RCC 7860 (cell line): Measurements from ENCODE around the gene LSM14B.
"Not testable (repeated sequence)": the region's sequence is repeated elsewhere in the genome, so short reads cannot be mapped to it uniquely, and the experiment has no call there.

Source experiments
- DNase-seq: peaks from one replicate; pipeline ENCODE4 v3.0.0-alpha.2; 2015; ENCODE audit warnings: low spot score
- FAIRE-seq: peaks from 2 replicates; lab custom pipeline; 2012; peaks lifted over from hg19 to GRCh38; lab: Jason Lieb, UNC

LSM14B gene

DNA sequence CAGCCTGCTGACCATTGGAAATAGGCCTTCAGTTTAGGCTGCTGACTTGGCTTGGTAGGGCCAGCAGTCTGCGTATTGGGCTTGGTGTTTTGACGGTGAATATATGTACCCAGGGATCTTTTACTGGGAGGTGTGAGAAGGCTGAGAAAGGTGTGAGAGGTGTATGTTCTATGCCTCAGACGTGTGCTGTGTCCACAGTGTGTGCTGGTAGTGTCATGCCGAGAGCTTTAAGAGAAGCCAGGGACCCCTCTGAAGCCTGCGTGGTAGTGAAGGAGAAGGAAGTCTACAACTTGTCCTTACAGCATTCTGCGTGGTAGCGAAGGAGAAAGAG, 23.4 kb downstream of the LSM14B start:
- no peak for FAIRE-seq

DNA sequence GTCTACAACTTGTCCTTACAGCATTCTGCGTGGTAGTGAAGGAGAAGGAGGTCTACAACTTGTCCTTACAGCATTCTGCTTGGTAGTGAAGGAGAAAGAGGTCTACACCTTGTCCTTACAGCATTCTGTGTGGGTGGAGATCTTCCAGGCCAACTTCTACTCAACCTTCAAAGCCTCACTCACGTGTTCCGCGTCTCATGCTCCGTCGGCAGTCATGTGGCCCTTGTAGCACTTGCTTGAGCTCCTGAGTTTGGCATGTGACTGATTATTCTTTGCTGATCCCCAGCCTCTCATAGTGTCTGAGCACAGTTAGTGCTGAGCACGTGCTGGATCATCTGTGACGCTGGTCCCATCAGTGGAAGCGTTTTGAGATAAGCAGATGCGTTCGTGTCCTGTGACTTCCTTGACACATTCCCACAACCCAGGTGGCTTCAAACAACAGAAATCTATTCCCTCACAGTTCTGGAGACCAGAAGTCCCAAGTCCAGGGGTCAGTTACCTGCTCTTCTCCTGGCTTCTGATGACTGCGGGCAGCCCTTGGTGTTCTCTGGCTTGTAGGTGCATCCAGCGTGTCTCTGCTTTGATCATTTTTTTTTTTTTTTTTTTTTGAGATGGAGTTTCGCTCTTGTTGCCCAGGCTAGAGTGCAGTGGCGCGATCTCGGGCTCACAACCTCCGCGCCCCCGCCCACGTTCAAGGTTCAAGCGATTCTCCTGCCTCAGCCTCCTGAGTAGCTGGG, 23.9 kb downstream of the LSM14B start:
- no peak for FAIRE-seq
- DNase-seq = no peak

More for the DNA sequence above, 23.4 kb downstream of the LSM14B start:
- DNase-seq = no peak

DNA sequence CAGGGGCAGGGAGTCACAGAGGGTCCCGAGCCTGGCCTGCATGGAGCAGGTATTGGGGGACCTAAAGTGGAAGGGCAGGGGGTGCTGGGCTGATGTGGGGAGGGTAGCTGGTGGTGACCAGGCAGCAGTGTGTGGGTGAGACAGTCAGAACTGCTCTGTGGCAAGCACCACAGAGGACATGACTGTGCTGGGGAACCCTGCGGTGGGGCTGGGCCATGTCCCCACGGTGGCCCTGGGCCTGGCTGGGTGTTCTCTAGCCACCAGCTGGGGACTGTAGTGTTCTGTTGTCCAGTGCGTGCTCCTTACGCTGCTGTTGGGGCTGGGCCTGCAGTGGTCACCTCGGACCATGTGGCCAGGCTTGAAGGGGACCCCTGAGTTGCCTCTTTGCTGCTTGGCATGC, 24.9 kb downstream of the LSM14B start:
- DNase-seq (no peak), FAIRE-seq (no peak)

DNA sequence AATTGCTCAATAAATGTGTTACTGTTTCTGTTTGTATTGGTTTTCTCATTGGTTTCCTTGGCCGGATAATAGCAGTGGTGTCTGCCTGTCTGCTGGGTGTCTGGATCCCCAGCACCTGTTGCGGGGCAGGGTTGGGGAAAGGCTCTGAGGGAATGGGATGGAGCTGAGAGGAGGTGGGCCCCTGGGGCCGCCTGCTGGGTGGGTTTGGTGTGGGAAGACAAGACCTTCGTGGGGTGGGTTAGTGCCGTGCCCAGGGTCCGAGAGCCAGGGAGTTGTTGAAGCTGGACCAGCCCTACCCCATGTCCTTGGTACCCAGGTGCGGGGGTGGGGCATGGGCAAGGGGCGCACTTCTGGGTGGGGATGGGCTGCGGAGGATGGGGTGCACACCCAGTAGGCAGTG, 25.3 kb downstream of the LSM14B start:
- no peak for FAIRE-seq

DNA sequence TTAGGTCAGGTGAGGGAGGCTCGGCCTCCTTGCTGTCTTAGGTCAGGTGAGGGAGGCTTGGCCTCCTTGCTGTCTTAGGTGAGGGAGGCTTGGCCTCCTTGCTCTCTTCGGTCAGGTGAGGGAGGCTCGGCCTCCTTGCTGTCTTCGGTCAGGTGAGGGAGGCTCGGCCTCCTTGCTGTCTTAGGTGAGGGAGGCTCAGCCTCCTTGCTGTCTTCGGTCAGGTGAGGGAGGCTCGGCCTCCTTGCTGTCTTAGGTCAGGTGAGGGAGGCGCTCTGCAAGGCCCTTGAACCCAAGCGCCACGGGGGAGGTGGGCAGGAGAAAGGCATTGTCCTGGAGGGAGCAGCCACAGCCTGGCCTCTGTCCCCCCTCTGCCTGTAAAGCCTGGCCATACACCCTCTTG, 26.1 kb downstream of the LSM14B start:
- not testable (repeated sequence) for DNase-seq, FAIRE-seq

More for the DNA sequence above, 25.3 kb downstream of the LSM14B start:
- no peak for DNase-seq

DNA sequence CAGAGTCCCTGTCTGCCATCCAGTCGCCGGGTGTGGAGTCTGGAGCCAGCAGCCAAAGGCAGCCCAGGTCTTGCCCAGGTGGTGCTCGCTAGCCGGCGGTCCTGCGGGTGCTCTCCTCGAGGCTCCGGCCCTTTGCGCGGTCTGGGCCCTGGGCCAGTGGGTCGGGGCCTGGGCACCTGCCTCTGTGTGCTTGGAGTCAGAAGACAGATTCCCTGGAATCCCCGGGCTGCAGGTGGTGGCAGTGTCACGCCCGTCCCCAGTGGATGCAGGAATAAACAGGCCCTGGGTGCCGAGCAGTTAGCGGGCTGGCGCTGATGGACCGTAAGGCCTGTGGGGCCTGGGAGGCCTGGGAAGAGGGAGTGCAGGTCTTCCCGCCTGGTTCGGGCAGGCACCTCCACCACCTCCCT, 26.6 kb downstream of the LSM14B start:
- DNase-seq (no peak), FAIRE-seq (no peak)

DNA sequence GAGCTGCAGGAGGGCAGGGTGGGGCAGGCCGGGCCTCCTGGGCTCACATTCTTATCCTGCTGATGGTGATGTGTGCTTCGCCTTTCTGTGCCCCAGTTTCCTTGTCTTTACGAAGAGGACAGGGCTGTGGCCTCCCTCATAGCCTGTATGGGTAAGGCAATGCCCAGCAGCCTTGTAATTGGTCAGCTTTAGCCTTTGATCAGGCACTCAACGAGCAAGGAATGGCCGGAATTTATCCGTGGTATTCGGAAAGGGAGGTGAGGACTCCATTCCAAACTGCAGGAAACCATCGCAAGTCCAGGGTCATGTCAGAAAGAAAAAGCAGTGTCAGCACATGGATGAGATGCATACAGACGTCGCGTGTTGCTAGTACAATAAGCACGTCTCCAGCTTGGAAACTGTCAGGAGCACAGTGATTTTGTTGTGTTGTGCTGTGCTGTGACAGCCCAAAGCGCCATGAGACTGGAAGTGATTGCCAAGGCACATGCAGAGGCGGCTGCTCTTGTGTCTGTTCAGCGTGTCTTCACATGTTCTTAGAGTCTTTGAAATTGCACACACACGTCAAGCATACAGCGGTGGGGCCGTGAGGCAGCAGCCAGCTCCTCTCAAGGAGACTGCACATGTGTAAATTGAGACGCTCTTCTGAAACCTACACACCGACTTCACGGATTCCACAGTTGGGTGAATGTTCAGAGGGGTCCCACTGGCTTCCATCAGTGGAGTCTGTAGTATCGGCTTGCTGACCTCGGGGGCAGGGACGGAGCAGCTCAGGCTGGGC, 27.4 kb downstream of the LSM14B start:
- DNase-seq (no peak), FAIRE-seq (no peak)

DNA sequence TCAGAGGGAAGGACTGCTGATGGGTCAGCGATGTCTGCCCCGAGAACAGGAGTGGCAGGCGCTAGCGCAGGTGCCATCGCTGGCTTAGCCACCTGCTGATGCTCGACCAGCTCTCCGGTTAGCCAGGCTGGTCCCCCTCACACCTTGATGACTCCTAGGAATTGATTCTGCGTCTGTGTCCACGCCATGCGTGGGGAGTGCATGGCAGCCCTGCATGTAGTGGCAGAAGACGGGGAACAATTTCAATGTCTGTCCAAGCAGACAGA, 28.0 kb downstream of the LSM14B start:
- no peak for DNase-seq
- no peak for FAIRE-seq

DNA sequence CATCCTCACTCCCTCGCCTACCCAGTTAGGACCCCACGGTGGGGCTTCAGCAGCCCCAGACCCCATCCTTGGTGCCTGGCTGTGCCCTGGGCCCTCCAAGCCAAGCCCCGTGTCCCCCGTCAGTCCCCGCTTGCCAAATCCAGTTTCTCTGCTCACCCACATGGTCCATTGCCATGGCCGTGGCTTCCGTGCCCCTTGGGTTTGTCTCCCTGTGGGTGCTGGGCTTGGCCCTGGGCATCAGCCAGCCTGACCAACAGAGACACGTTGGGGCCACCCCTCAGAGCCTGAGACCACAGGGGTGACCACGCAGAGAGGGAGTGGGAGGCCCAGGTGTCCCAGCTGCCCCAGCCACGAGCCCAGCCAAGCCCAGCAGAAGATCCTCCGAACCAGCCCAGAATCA, 28.9 kb downstream of the LSM14B start:
- no peak for DNase-seq
- FAIRE-seq = no peak

DNA sequence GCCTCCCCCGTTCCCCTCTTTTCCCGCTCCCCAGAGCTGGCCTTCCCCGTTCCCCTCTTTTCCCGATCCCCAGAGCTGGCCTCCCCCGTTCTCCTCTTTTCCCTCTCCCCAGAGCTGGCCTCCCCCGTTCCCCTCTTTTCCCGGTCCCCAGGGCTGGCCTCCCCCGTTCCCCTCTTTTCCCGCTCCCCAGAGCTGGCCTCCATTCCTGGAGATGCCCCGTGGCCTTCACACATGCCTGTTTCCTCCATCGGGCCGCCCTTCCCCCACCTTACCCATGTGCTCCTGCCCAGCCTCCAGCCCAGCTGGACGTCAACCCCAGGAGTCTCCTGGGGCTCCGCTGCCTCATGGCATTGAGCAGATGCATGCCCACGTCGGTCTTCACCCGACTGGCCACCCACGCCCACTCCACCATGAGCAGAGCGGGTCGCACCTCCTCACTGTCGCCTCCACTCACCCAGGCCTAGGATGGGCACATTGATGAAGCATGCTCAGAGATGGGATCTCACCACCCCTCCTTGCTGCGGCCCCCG, 29.6 kb downstream of the LSM14B start:
- DNase-seq (no peak), FAIRE-seq (no peak)

DNA sequence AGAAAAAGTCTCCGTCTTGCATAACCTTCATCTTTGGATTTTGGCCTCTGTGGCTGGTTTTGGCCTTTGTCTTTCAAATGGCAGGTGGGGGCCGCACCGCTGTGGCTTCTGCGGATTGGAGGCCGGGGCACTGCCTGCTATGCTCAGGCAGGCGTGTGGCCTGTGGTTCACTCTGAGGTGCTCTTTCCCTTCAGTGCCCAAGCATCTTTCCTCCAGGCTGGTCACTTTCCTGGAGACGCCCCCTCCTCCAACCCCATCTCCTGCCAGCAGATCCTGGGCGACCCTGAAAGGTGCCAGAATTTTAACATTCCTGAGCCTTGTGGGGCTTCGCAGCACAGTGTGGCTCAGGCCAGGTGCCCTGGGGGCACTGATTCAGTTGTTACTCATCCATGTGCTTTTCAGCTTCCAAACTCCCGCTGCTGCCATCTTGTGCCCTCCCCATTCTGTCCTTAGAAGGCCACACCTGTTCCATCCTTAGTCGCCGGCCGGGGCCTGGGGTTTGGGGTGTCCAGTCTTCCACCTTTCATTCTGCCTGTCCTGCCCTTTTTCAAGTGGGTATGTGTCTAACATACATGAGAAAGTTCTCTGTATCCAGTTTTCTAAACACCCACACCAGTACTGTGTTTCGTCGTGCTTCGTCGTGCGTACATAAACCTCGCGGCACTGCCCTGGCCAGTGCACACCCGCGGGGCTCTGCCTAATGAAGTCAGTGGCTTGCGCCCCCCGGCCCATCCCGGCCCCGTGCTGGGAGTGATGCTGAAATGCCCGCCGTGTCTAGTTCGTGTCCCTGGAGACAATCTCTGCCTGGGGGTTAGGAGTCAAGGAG, 33.4 kb downstream of the LSM14B start:
- FAIRE-seq = no peak
- DNase-seq = no peak

DNA sequence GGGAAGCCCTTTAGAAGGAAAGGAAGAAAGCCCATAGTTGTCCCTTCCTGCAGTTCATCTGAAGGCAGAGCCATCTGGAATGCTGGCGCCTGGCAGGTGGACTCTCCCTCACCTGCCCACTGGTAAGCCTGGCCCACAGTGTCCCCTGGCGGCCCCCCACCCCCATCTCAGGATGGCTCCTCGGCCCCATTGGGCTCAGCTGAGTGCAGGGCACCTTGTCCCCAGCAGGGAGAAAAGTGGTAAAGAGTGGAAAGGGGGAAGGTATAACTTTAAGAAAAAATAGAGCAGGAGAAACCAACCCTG, 33.9 kb downstream of the LSM14B start:
- FAIRE-seq = no peak
- DNase-seq = no peak

DNA sequence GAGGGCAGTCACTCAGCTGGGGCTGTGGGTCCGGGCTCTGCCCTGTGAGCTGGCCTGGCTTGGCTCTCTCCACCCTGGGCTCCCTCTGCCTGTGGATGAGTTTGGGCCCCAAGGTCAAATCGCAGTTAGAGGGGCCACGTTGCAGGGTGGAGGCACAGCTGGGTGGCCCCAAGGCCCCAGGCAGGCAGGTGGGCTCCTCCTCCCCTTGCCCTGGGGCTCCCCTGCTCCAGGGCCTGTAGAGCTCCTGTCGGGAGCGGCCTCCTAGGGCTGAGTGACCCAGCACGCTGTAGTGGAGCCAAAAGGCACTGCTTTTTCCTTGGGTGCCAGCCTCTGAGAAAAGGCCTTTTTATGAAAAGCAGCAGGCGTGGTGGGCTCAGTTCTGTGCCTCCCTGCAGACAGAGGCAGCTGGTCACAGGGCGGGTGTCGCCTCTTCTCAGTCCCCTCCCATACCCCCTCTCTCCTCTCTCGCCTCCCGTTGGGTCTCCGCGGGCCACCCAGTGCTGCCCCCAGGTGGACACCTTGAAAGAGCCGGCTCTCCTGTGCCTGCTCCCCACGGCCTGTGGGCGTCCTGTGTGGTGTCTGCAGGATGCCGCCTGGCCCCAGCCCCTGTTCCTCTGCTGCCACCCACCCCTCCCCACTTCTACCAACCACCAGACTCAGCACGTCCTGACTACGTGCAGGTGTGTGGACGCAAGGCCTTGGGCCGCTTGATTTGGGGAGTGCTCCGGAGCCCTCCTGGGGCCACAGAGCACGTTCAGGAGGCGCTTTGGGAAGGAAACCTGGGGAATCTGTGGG, 34.5 kb downstream of the LSM14B start:
- DNase-seq (no peak), FAIRE-seq (no peak)

DNA sequence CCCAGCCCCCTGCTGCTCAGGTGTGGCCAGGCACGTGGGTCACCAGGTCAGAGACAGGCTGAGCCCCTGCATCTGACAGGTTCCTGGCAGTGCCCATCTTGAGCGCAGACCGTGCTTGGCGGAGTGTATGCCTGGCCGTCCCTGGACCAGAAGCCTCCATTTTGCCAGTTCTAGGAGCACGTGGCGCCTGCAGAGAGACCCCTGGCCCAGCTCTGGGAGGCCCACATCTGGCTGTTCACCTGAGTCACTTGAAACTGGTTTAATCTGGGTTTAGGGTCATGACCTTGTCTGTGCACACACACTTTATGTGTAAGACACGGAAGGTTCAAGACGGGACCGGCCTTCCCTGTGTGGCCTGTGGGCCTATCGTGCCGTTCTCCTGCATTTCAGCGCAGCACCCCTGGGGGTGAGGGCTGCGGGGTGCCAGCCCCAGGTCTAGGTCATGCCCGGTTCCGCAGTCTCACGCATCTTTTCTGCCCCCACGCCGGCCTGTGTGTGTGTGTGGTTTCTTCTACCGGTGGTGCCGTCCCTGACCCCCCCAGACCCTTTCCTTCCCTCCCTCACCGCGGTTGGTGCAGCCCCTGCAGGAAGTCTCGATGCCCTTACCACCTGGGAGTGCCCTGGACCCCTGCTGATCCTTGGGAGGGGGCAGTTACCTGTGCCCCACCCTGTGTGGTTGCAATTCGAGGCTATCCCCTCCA, 35.3 kb downstream of the LSM14B start:
- DNase-seq = no peak

DNA sequence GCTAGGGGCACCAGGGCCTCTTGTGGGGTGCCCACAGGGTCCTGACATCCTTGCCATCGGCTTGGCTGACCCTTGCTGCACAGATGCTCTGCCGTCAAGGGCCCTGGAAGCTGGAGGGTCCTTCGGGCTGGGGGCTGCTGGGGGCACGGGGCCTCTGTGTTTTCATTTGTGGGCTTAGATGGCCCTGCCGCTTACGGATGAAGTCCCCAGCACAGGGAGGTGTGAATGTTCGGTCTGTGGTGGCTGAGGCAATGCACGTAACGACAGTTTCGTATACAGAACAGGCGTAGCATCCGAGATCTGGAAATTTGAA, 35.8 kb downstream of the LSM14B start:
- no peak for FAIRE-seq

More for the DNA sequence above, 35.3 kb downstream of the LSM14B start:
- FAIRE-seq = no peak

DNA sequence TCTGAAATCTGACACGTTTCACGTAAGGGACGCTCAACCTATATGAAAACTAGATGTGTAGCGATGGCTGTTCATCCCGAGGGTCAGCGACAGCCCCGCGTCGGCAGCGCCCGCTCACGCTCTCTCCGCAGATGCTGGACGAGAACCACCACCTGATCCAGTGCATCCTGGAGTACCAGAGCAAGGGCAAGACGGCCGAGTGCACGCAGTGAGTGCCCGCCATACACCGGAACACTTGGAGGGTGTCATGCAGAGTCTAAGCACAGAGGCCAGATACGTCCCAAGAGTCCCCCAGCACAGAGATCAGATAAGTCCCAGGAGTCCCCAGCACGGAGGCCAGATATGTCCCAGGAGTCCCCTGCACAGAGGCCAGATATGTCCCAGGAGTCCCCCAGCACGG, 36.3 kb downstream of the LSM14B start:
- FAIRE-seq (no peak), DNase-seq (no peak)

More for the DNA sequence above, 35.8 kb downstream of the LSM14B start:
- no peak for DNase-seq

DNA sequence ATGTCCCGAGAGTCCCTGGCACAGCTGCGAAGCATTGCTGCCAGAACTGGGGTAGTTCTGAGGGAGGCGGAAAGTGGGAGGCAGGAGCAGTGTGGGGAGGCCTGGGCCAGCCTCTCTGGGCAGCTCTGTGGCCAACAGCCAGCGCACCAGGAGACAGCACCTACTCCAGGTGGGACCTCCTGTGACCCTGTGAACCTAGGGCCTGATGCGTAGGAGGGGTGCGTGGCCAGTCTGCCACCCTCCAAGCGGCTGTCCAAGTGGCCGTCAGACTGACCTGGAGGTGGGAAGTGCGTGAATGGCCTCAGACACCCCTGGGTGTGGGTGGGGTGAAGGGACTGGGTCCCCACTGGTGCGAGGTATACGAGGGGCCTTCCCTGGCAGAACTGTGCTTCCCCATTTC, 36.8 kb downstream of the LSM14B start:
- DNase-seq = no peak
- FAIRE-seq = no peak

DNA sequence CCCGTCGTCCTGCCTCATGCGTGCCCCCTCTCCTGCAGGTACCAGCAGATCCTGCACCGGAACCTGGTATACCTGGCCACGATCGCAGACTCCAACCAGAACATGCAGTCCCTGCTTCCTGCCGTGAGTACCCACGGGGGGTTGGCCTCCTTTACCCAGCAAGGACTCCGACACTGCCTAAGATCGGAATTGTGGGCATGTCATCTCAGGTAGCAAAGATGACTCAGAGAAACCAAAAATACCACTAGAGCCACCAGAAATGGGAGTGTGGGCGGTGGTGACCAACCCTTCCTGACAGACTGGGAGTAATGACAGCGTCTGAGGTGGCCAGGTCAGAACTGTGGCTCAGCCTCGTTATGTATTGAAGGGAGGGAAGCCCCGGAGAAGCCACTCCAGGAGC, 37.6 kb downstream of the LSM14B start:
- FAIRE-seq (peak; percentile 91), DNase-seq (peak; percentile 91)

DNA sequence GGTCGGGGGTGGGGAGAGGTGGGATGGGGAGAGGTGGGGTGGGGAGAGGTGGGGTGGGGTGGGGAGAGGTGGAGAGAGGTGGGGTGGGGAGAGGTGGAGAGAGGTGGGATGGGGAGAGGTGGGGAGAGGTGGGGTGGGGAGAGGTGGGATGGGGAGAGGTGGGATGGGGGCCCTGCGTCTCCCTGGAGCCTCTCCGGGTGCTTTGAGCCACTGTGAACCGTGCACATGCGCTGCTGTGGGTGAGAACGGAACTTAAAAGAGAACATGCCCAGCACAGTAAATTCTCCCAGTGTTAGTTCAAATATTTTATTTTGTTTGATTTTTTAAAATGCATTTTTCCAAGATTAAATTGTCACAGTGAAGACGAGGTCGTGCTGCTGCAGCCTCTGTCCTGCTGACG, 38.0 kb downstream of the LSM14B start:
- no peak for DNase-seq
- FAIRE-seq = no peak

DNA sequence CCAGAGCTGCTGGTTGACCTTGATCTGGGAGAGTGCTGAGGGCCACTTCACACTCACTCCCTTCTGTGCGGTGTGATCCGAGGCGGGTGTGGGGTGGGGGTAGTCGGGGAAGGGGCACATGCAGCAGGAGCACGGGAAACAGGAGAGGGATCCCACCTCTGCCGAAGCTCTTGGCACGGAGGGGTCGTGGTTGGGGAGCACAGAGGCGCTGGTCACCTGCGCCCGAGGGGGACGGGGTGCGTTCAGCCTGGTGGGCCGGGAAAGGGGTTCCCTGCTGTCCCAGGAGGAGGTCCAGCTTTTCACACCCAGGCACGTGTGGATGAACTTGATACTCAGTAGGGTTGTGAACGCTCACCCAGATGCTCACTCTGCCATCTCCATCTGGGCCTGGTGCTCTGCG, 38.6 kb downstream of the LSM14B start:
- DNase-seq (no peak), FAIRE-seq (no peak)

DNA sequence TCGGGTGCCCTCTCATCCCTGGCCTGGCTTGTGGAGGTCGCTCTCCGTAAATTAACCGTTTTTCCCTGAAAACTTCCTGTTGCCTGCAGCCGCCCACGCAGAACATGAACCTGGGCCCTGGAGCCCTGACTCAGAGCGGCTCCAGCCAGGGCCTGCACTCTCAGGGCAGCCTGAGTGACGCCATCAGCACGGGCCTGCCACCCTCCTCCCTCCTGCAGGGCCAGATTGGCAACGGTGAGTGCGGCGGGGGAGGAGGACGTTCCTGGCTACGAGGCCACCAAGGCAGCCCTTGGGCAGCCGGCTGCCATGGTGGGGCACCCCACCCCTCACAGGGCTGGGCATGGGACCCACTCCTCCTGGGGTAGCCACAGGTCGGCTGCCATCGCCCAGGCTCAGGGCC, 39.1 kb downstream of the LSM14B start:
- DNase-seq (peak; percentile 66), FAIRE-seq (no peak)
